ENCODE measurements around the gene ANKRD42. TPM values are rescaled to one million over a fixed set of nuclear protein-coding genes. Genes with fewer than 3 reads are reported as not detected.

Gene ANKRD42
- total and polyA plus RNA-seq, 2 experiments from 2014 or later, result 5.3 to 5.7 TPM

DNA sequence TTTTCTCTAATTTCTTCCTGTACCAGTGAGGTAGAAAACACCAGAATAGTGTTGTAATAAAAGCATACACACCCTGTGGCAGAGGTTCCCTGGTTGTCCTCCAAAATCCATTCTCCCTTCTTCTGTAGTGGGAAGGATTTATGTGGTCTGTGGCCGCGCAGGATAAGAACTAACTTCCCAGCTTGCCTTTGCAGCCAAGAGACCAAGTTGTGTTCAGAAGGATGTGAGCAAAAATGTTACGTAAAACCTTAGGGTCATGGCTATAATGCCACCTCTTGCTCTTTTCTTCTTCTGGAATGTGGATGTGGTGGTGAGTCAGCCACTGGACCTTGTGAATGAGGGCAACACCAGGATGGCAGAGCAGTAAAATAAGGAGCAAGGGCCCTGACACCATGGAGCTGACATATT is 64.3 kb downstream of the ANKRD42 start:
- Mint-ChIP-seq H3K27ac (no peak overlapping the region), H3K27me3 (ENCODE audit: insufficient read depth, low read depth, poor library complexity) (peaks cover 4% of the 10 kb centered on the region), H3K9me3 (no peaks in the 10 kb centered on the region), H3K36me3 (ENCODE audit: low read depth) (peaks cover 2% of the 10 kb centered on the region; the same call in 1 of the 3 replicates), H3K4me1 (no peaks in the 10 kb centered on the region), H3K4me3 (no peak overlapping the region)
- no peak overlapping the region for H3K4me2 ChIP-seq
- H3K4me1 ChIP-seq (ENCODE audit: insufficient read depth), result no peaks in the 10 kb centered on the region
- H2AFZ ChIP-seq, result no peak overlapping the region
- H4K20me1 ChIP-seq (replicated peaks; ENCODE audit: insufficient read depth), result 0 out of 2 replicates have a peak, but pooled peaks cover 3% of the 10 kb centered on the region
- H3K9me2 ChIP-seq (ENCODE audit: insufficient read depth), result no peaks in the 10 kb centered on the region
- H3K27ac ChIP-seq (ENCODE audit: low read depth), result no peak overlapping the region
- ATAC-seq (no peak), DNase-seq (ENCODE audit: low spot score) (no peak)
- peaks cover 10% of the 10 kb centered on the region; the same call in 1 of the 2 replicates for H3K36me3 ChIP-seq (ENCODE audit: insufficient read depth)
- H3K27me3 ChIP-seq (ENCODE audit: insufficient read depth), result no peaks in the 10 kb centered on the region
- no peak overlapping the region for H3K4me3 ChIP-seq
- no peaks in the 10 kb centered on the region for H3K79me2 ChIP-seq (replicated peaks; ENCODE audit: insufficient read depth)
- no peaks in the 10 kb centered on the region for H3F3A ChIP-seq (replicated peaks; ENCODE audit: low read depth)
- TF ChIP-seq ZNF331 (CRISPR knock-in tag; IDR thresholded peaks at IDR 0.05; ENCODE audit: low read depth) (no peak), EZH2 (IDR thresholded peaks at IDR 0.05; ENCODE audit: low read depth, unreplicated experiment) (no peak), POLR2AphosphoS5 (IDR thresholded peaks at IDR 0.05; ENCODE audit: low read depth) (no peak), JUNB (IDR thresholded peaks at IDR 0.05; ENCODE audit: unreplicated experiment) (no peak), STAT1 (IDR thresholded peaks at IDR 0.05; ENCODE audit: unreplicated experiment) (no peak), ZNF114 (CRISPR knock-in tag; IDR thresholded peaks at IDR 0.05) (no peak), NANOG (IDR thresholded peaks at IDR 0.05; ENCODE audit: borderline replicate concordance) (no peak), EZH2phosphoT487 (IDR thresholded peaks at IDR 0.05; ENCODE audit: unreplicated experiment) (no peak), CREB1 (CRISPR knock-in tag; IDR thresholded peaks at IDR 0.05; ENCODE audit: low read depth) (no peak)
- TF ChIP-seq, protein P1, sequence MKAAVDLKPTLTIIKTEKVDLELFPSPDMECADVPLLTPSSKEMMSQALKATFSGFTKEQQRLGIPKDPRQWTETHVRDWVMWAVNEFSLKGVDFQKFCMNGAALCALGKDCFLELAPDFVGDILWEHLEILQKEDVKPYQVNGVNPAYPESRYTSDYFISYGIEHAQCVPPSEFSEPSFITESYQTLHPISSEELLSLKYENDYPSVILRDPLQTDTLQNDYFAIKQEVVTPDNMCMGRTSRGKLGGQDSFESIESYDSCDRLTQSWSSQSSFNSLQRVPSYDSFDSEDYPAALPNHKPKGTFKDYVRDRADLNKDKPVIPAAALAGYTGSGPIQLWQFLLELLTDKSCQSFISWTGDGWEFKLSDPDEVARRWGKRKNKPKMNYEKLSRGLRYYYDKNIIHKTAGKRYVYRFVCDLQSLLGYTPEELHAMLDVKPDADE (IDR thresholded peaks at IDR 0.05), result no peak
- TF ChIP-seq, protein P2, sequence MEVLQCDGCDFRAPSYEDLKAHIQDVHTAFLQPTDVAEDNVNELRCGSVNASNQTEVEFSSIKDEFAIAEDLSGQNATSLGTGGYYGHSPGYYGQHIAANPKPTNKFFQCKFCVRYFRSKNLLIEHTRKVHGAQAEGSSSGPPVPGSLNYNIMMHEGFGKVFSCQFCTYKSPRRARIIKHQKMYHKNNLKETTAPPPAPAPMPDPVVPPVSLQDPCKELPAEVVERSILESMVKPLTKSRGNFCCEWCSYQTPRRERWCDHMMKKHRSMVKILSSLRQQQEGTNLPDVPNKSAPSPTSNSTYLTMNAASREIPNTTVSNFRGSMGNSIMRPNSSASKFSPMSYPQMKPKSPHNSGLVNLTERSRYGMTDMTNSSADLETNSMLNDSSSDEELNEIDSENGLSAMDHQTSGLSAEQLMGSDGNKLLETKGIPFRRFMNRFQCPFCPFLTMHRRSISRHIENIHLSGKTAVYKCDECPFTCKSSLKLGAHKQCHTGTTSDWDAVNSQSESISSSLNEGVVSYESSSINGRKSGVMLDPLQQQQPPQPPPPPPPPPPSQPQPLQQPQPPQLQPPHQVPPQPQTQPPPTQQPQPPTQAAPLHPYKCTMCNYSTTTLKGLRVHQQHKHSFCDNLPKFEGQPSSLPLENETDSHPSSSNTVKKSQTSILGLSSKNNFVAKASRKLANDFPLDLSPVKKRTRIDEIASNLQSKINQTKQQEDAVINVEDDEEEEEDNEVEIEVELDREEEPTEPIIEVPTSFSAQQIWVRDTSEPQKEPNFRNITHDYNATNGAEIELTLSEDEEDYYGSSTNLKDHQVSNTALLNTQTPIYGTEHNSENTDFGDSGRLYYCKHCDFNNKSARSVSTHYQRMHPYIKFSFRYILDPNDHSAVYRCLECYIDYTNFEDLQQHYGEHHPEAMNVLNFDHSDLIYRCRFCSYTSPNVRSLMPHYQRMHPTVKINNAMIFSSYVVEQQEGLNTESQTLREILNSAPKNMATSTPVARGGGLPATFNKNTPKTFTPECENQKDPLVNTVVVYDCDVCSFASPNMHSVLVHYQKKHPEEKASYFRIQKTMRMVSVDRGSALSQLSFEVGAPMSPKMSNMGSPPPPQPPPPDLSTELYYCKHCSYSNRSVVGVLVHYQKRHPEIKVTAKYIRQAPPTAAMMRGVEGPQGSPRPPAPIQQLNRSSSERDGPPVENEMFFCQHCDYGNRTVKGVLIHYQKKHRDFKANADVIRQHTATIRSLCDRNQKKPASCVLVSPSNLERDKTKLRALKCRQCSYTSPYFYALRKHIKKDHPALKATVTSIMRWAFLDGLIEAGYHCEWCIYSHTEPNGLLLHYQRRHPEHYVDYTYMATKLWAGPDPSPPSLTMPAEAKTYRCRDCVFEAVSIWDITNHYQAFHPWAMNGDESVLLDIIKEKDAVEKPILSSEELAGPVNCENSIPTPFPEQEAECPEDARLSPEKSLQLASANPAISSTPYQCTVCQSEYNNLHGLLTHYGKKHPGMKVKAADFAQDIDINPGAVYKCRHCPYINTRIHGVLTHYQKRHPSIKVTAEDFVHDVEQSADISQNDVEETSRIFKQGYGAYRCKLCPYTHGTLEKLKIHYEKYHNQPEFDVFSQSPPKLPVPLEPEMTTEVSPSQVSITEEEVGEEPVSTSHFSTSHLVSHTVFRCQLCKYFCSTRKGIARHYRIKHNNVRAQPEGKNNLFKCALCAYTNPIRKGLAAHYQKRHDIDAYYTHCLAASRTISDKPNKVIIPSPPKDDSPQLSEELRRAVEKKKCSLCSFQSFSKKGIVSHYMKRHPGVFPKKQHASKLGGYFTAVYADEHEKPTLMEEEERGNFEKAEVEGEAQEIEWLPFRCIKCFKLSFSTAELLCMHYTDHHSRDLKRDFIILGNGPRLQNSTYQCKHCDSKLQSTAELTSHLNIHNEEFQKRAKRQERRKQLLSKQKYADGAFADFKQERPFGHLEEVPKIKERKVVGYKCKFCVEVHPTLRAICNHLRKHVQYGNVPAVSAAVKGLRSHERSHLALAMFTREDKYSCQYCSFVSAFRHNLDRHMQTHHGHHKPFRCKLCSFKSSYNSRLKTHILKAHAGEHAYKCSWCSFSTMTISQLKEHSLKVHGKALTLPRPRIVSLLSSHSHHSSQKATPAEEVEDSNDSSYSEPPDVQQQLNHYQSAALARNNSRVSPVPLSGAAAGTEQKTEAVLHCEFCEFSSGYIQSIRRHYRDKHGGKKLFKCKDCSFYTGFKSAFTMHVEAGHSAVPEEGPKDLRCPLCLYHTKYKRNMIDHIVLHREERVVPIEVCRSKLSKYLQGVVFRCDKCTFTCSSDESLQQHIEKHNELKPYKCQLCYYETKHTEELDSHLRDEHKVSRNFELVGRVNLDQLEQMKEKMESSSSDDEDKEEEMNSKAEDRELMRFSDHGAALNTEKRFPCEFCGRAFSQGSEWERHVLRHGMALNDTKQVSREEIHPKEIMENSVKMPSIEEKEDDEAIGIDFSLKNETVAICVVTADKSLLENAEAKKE (CRISPR knock-in tag; IDR thresholded peaks at IDR 0.05), result no peak
- TF ChIP-seq, protein P3, sequence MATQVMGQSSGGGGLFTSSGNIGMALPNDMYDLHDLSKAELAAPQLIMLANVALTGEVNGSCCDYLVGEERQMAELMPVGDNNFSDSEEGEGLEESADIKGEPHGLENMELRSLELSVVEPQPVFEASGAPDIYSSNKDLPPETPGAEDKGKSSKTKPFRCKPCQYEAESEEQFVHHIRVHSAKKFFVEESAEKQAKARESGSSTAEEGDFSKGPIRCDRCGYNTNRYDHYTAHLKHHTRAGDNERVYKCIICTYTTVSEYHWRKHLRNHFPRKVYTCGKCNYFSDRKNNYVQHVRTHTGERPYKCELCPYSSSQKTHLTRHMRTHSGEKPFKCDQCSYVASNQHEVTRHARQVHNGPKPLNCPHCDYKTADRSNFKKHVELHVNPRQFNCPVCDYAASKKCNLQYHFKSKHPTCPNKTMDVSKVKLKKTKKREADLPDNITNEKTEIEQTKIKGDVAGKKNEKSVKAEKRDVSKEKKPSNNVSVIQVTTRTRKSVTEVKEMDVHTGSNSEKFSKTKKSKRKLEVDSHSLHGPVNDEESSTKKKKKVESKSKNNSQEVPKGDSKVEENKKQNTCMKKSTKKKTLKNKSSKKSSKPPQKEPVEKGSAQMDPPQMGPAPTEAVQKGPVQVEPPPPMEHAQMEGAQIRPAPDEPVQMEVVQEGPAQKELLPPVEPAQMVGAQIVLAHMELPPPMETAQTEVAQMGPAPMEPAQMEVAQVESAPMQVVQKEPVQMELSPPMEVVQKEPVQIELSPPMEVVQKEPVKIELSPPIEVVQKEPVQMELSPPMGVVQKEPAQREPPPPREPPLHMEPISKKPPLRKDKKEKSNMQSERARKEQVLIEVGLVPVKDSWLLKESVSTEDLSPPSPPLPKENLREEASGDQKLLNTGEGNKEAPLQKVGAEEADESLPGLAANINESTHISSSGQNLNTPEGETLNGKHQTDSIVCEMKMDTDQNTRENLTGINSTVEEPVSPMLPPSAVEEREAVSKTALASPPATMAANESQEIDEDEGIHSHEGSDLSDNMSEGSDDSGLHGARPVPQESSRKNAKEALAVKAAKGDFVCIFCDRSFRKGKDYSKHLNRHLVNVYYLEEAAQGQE (IDR thresholded peaks at IDR 0.05; ENCODE audit: unreplicated experiment), result no peak
- TF ChIP-seq, protein P4, sequence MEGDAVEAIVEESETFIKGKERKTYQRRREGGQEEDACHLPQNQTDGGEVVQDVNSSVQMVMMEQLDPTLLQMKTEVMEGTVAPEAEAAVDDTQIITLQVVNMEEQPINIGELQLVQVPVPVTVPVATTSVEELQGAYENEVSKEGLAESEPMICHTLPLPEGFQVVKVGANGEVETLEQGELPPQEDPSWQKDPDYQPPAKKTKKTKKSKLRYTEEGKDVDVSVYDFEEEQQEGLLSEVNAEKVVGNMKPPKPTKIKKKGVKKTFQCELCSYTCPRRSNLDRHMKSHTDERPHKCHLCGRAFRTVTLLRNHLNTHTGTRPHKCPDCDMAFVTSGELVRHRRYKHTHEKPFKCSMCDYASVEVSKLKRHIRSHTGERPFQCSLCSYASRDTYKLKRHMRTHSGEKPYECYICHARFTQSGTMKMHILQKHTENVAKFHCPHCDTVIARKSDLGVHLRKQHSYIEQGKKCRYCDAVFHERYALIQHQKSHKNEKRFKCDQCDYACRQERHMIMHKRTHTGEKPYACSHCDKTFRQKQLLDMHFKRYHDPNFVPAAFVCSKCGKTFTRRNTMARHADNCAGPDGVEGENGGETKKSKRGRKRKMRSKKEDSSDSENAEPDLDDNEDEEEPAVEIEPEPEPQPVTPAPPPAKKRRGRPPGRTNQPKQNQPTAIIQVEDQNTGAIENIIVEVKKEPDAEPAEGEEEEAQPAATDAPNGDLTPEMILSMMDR (conservative IDR thresholded peaks at IDR 0.05; ENCODE audit: low read depth in 2 of 2), result no peak

All from GM23338 (cell line).